Measurements from ENCODE around the gene SCUBE3.

DNA sequence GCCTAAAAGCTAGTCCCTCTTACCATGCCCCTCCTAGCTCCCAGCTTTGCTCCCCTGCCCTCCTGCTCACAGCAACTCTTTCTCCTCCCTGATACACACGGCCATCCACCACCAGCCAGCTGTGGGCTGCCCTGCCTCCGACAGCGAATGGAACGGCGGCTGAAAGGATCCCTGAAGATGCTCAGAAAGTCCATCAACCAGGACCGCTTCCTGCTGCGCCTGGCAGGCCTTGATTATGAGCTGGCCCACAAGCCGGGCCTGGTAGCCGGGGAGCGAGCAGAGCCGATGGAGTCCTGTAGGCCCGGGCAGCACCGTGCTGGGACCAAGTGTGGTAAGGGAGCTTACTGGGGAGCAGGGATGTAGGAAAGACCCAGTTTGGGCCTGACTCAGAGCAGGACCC is 29.1 kb downstream of the SCUBE3 start:
- TF ChIP-seq JUNB (IDR thresholded peaks at IDR 0.05; ENCODE audit: unreplicated experiment) (no peak), POLR2AphosphoS5 (IDR thresholded peaks at IDR 0.05; ENCODE audit: low read depth) (no peak), EZH2phosphoT487 (IDR thresholded peaks at IDR 0.05; ENCODE audit: unreplicated experiment) (no peak), EZH2 (IDR thresholded peaks at IDR 0.05; ENCODE audit: low read depth, unreplicated experiment) (no peak)
- TF ChIP-seq, protein P1, sequence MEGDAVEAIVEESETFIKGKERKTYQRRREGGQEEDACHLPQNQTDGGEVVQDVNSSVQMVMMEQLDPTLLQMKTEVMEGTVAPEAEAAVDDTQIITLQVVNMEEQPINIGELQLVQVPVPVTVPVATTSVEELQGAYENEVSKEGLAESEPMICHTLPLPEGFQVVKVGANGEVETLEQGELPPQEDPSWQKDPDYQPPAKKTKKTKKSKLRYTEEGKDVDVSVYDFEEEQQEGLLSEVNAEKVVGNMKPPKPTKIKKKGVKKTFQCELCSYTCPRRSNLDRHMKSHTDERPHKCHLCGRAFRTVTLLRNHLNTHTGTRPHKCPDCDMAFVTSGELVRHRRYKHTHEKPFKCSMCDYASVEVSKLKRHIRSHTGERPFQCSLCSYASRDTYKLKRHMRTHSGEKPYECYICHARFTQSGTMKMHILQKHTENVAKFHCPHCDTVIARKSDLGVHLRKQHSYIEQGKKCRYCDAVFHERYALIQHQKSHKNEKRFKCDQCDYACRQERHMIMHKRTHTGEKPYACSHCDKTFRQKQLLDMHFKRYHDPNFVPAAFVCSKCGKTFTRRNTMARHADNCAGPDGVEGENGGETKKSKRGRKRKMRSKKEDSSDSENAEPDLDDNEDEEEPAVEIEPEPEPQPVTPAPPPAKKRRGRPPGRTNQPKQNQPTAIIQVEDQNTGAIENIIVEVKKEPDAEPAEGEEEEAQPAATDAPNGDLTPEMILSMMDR (conservative IDR thresholded peaks at IDR 0.05; ENCODE audit: low read depth in 2 of 2) = no peak
- TF ChIP-seq, protein P2, sequence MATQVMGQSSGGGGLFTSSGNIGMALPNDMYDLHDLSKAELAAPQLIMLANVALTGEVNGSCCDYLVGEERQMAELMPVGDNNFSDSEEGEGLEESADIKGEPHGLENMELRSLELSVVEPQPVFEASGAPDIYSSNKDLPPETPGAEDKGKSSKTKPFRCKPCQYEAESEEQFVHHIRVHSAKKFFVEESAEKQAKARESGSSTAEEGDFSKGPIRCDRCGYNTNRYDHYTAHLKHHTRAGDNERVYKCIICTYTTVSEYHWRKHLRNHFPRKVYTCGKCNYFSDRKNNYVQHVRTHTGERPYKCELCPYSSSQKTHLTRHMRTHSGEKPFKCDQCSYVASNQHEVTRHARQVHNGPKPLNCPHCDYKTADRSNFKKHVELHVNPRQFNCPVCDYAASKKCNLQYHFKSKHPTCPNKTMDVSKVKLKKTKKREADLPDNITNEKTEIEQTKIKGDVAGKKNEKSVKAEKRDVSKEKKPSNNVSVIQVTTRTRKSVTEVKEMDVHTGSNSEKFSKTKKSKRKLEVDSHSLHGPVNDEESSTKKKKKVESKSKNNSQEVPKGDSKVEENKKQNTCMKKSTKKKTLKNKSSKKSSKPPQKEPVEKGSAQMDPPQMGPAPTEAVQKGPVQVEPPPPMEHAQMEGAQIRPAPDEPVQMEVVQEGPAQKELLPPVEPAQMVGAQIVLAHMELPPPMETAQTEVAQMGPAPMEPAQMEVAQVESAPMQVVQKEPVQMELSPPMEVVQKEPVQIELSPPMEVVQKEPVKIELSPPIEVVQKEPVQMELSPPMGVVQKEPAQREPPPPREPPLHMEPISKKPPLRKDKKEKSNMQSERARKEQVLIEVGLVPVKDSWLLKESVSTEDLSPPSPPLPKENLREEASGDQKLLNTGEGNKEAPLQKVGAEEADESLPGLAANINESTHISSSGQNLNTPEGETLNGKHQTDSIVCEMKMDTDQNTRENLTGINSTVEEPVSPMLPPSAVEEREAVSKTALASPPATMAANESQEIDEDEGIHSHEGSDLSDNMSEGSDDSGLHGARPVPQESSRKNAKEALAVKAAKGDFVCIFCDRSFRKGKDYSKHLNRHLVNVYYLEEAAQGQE (IDR thresholded peaks at IDR 0.05; ENCODE audit: unreplicated experiment) = no peak

All from GM23338 (cell line).